ENCODE measurements around the gene RPL18. TPM values are rescaled to one million over a fixed set of nuclear protein-coding genes. Genes with fewer than 3 reads are reported as not detected.

RPL18 gene
- total and polyA plus RNA-seq, 9 of the 15 experiments (the other 6 are each of a cell fraction or from before 2014, with no cell fraction given): 312 to 2,635 (median 1,653) TPM

GRCh38 chr19:48637948-48638830 lies 19.2 kb upstream of the RPL18 start (continued):
- TF ChIP-seq HINFP (tag; conservative IDR thresholded peaks at IDR 0.05; ENCODE audit: low read depth) (peak; percentile 72), TEAD1 (CRISPR knock-in tag; IDR thresholded peaks at IDR 0.05) (no peak), ZBTB9 (CRISPR knock-in tag; IDR thresholded peaks at IDR 0.05) (no peak), ZNF668 (CRISPR knock-in tag; IDR thresholded peaks at IDR 0.05) (no peak), TRIM28 (IDR thresholded peaks at IDR 0.05) (no peak), CTCFL (IDR thresholded peaks at IDR 0.05; ENCODE audit: borderline replicate concordance, insufficient read depth, low read depth, low read length, poor library complexity, severe bottlenecking) (peak; percentile 61), HMG20B (CRISPR knock-in tag; IDR thresholded peaks at IDR 0.05) (0 out of 2 replicates have a peak, but pooled peaks have one; percentile 62), E2F3 (CRISPR knock-in tag; IDR thresholded peaks at IDR 0.05) (no peak), MCM5 (IDR thresholded peaks at IDR 0.05; ENCODE audit: low read depth) (no peak), ZNF76 (CRISPR knock-in tag; IDR thresholded peaks at IDR 0.05; ENCODE audit: borderline replicate concordance) (no peak), CREM (IDR thresholded peaks at IDR 0.05; ENCODE audit: low read depth) (peak; percentile 59; the same call in 1 of the 2 replicates), MBD1 (CRISPR knock-in tag; IDR thresholded peaks at IDR 0.05) (no peak), SREBF1 (IDR thresholded peaks at IDR 0.05; ENCODE audit: borderline replicate concordance, low read depth, low read length) (peak; percentile 97), SNAPC5 (CRISPR knock-in tag; IDR thresholded peaks at IDR 0.05) (no peak), ZNF79 (CRISPR knock-in tag; IDR thresholded peaks at IDR 0.05; ENCODE audit: low read depth) (no peak), PTBP1 (IDR thresholded peaks at IDR 0.05; ENCODE audit: low read depth, low read length) (no peak), ZC3H4 (CRISPR knock-in tag; IDR thresholded peaks at IDR 0.05; ENCODE audit: borderline replicate concordance) (no peak), SRSF3 (IDR thresholded peaks at IDR 0.05; ENCODE audit: insufficient read depth, low read length) (no peak), EP300 (IDR thresholded peaks at IDR 0.05; ENCODE audit: low read length) (peak; percentile 38; the same call in 1 of the 2 replicates), BCOR (IDR thresholded peaks at IDR 0.05) (0 out of 2 replicates have a peak, but pooled peaks have one; percentile 41), TAF15 (IDR thresholded peaks at IDR 0.05; ENCODE audit: low read depth, low read length) (no peak), ZNF707 (CRISPR knock-in tag; conservative IDR thresholded peaks at IDR 0.05) (no peak)

Data from K562 (cell line).